Measurements from ENCODE around the gene CUEDC2. TPM values are rescaled to one million over a fixed set of nuclear protein-coding genes. Genes with fewer than 3 reads are reported as not detected.

The CUEDC2 gene
- total RNA-seq, 2 donors from 2014 or later: 79.1 to 87.1 TPM

GRCh38 chr10:102401342-102401654, 31.1 kb downstream of the CUEDC2 start:
- DNase-seq (ENCODE audit: low spot score): no peak
- no peak for TF ChIP-seq CTCF (IDR thresholded peaks at IDR 0.05)

GRCh38 chr10:102400598-102401341, 31.6 kb downstream of the CUEDC2 start:
- Histone ChIP-seq H3K36me3 (peaks cover 14% of the 10 kb centered on the region), H3K4me1 (peaks cover 0 to 30% of the 10 kb centered on the region in 2 donors), H3K4me3 (no peak overlapping the region), H3K9me3 (no peaks in the 10 kb centered on the region), H3K27ac (no peak overlapping the region), H3K27me3 (no peaks in the 10 kb centered on the region)
- DNase-seq (ENCODE audit: low spot score): no peak
- no peak for TF ChIP-seq CTCF (IDR thresholded peaks at IDR 0.05)

More at GRCh38 chr10:102401342-102401654, 31.1 kb downstream of the CUEDC2 start:
- peaks cover 14% of the 10 kb centered on the region for H3K36me3 ChIP-seq
- H3K27ac ChIP-seq: no peak overlapping the region
- H3K9me3 ChIP-seq: no peaks in the 10 kb centered on the region
- peaks cover 0 to 24% of the 10 kb centered on the region in 2 donors for H3K4me1 ChIP-seq
- H3K4me3 ChIP-seq: no peak overlapping the region
- H3K27me3 ChIP-seq: no peaks in the 10 kb centered on the region

GRCh38 chr10:102400076-102400475, 32.3 kb downstream of the CUEDC2 start:
- Histone ChIP-seq H3K4me1 (peaks cover 0 to 33% of the 10 kb centered on the region in 2 donors), H3K4me3 (no peak overlapping the region), H3K9me3 (no peaks in the 10 kb centered on the region), H3K27me3 (no peaks in the 10 kb centered on the region), H3K36me3 (peaks cover 14% of the 10 kb centered on the region), H3K27ac (peak overlapping the region in 1 of 2 donors; percentile 93)
- DNase-seq (ENCODE audit: low spot score): no peak
- no peak for TF ChIP-seq CTCF (IDR thresholded peaks at IDR 0.05)

- peak overlapping the region; percentile 92 to 93 for H3K27ac ChIP-seq
- peaks cover 0 to 39% of the 10 kb centered on the region in 2 donors for H3K4me1 ChIP-seq
- TF ChIP-seq CTCF (IDR thresholded peaks at IDR 0.05): peak; percentile 93 to 97
- peaks cover 14% of the 10 kb centered on the region for H3K36me3 ChIP-seq
- H3K27me3 ChIP-seq: no peaks in the 10 kb centered on the region
- DNase-seq (ENCODE audit: low spot score): peak; percentile 87
- H3K4me3 ChIP-seq: peak overlapping the region; percentile 58 to 65
- H3K9me3 ChIP-seq: no peaks in the 10 kb centered on the region
These were observed 33.0 kb downstream of the CUEDC2 start for GRCh38 chr10:102399217-102400021.

GRCh38 chr10:102398172-102399020, 34.0 kb downstream of the CUEDC2 start:
- peak overlapping the region; percentile 92 to 93 for H3K27ac ChIP-seq

More at GRCh38 chr10:102398172-102399020, 34.0 kb downstream of the CUEDC2 start:
- no peaks in the 10 kb centered on the region for H3K9me3 ChIP-seq
- H3K27me3 ChIP-seq: no peaks in the 10 kb centered on the region
- TF ChIP-seq CTCF (IDR thresholded peaks at IDR 0.05): no peak
- peaks cover 0 to 43% of the 10 kb centered on the region in 2 donors for H3K4me1 ChIP-seq
- no peak for DNase-seq (ENCODE audit: low spot score)
- H3K4me3 ChIP-seq: peak overlapping the region in 1 of 2 donors; percentile 65
- peaks cover 14% of the 10 kb centered on the region for H3K36me3 ChIP-seq
